ENCODE measurements around the gene DNAJB9. TPM values are rescaled to one million over a fixed set of nuclear protein-coding genes. Genes with fewer than 3 reads are reported as not detected.

DNAJB9 gene
- total RNA-seq, 4 donors from 2014 or later, result 28.5 to 136 (median 56.6) TPM

DNA sequence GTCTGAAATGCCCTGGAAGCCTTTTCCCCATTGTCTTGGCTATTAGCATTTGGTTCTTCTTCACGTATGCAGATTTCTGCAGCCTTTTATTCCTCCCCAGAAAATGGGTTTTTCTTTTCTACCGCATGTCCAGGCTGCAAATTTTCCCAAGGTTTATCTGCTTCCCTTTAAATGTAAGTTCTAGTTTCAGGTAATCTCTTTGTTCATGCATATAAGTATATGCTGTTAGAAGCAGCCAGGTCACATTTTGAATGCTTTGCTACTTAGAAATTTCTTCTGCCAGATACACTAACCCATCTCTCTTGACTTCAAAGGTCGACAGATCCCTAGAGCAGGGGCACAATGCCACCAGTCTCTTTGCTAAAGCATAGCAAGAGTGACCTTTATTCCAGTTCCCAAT is 12.5 kb upstream of the DNAJB9 start:
- no peak for DNase-seq (ENCODE audit: low spot score)
- TF ChIP-seq, protein P1, sequence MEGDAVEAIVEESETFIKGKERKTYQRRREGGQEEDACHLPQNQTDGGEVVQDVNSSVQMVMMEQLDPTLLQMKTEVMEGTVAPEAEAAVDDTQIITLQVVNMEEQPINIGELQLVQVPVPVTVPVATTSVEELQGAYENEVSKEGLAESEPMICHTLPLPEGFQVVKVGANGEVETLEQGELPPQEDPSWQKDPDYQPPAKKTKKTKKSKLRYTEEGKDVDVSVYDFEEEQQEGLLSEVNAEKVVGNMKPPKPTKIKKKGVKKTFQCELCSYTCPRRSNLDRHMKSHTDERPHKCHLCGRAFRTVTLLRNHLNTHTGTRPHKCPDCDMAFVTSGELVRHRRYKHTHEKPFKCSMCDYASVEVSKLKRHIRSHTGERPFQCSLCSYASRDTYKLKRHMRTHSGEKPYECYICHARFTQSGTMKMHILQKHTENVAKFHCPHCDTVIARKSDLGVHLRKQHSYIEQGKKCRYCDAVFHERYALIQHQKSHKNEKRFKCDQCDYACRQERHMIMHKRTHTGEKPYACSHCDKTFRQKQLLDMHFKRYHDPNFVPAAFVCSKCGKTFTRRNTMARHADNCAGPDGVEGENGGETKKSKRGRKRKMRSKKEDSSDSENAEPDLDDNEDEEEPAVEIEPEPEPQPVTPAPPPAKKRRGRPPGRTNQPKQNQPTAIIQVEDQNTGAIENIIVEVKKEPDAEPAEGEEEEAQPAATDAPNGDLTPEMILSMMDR (IDR thresholded peaks at IDR 0.05), result no peak
- ATAC-seq (ENCODE audit: low FRiP score), result no peak

DNA sequence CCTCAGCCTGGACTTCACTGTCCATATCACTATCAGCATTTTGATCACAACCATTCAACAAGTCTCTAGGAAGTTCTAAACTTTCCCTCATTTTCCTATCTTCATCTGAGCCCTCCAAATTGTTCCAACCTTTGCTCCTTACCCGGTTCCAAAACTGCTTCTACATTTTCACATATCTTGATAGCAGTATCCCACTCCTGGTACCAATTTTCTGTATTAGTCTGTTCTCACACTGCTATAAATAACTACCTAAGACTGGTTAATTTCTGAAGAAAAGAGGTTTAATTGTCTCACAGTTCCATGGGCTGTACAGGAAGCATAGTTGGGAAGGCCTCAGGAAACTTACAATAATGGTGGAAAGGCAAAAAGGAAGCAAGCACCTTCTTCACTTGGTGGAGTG is 12.1 kb upstream of the DNAJB9 start:
- ATAC-seq (ENCODE audit: low FRiP score) (no peak), DNase-seq (ENCODE audit: low spot score) (no peak)
- TF ChIP-seq, protein P1 (IDR thresholded peaks at IDR 0.05), result no peak

- DNase-seq (ENCODE audit: low spot score) (no peak), ATAC-seq (ENCODE audit: low FRiP score) (no peak)
- TF ChIP-seq, protein P1 (IDR thresholded peaks at IDR 0.05), result no peak
These were observed 10.4 kb upstream of the DNAJB9 start for GRCh38 chr7:108559253-108559652.

- TF ChIP-seq, protein P1 (IDR thresholded peaks at IDR 0.05), result no peak
- DNase-seq (ENCODE audit: low spot score) (no peak), ATAC-seq (ENCODE audit: low FRiP score) (no peak)
These were observed 8.5 kb upstream of the DNAJB9 start for GRCh38 chr7:108561047-108561619.

- TF ChIP-seq, protein P1 (IDR thresholded peaks at IDR 0.05), result no peak
- ATAC-seq (ENCODE audit: low FRiP score) (no peak), DNase-seq (ENCODE audit: low spot score) (no peak)
These were observed 3.7 kb upstream of the DNAJB9 start for GRCh38 chr7:108565987-108566386.

GRCh38 chr7:108568801-108569380 is 783 bp upstream of the DNAJB9 start:
- DNase-seq (ENCODE audit: low spot score), result no peak
- ATAC-seq (ENCODE audit: low FRiP score), result no peak
- TF ChIP-seq, protein P1 (IDR thresholded peaks at IDR 0.05), result no peak

- DNase-seq (ENCODE audit: low spot score), result no peak
- peak; percentile 19 for ATAC-seq (ENCODE audit: low FRiP score)
- TF ChIP-seq, protein P1 (IDR thresholded peaks at IDR 0.05), result no peak
These were observed 577 bp downstream of the DNAJB9 start for GRCh38 chr7:108570146-108570755.

All from omental fat pad (tissue), 4 donors.